CD4-positive, alpha-beta T cell treated with Interleukin-4 for 1 hour (primary cell): Measurements from ENCODE around the gene ROBO1.

ENCODE experiments used
- DNase-seq, 2 donors: peaks; one replicate each; pipeline ENCODE4 v3.0.0-alpha.2; 2020 to 2022

ROBO1 gene

DNA sequence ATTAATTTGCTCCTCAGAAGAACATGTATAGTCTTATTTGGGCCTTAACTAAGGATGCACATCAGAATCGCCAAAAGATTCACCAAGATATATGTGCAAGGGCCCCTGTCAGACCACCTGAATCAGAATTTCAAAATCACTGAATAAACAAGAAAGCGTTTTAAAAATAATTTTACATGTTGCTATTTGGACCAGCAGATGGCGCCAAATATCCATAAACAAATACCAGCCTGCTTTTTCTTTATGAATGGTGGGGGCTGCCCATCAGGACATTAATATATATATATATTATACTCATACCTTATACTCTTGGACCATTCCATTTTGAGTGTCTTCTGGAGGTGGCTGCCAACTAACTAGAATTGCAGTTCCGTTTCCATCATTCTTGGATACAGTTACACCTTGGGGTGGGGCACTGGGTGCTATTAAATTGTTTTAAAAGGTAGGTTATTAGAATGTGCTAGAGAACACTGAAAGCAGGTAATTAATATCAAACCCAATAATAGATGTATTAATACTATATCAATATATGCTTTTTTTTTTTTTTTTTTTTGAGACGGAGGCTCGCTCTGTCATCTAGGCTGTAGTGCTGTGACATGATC, 1108.3 kb downstream of the ROBO1 start:
- DNase-seq, result peak in 1 of 2 donors; percentile 7

- no peak for DNase-seq
Measured at GRCh38 chr3:78647726-78648125, 1120.1 kb downstream of the ROBO1 start.

GRCh38 chr3:78645628-78646310, 1122.0 kb downstream of the ROBO1 start:
- DNase-seq, result peak in 1 of 2 donors; percentile 2

DNA sequence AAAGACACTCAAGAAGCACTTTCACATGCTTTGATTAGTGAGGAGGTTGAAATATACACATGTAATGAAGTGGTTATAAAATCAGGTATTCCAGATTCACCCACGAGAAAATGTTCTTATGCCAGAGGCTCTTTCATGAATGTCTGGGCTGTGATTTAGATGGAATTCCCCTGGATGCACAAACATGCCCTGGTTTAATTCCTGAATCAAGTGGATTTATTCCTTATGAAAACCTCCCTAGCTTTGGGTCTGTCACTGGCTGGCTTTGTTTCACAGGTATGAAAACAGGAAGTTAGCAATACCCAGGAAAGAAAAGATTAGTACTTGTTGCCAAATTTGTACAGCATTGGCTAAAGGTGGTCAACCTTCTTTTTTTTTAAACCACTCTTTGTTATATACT, 1123.0 kb downstream of the ROBO1 start:
- DNase-seq, result no peak

- no peak for DNase-seq
Measured at GRCh38 chr3:78642226-78643035, 1125.4 kb downstream of the ROBO1 start.

- DNase-seq, result no peak
Measured at GRCh38 chr3:78641703-78642102, 1126.1 kb downstream of the ROBO1 start.

DNA sequence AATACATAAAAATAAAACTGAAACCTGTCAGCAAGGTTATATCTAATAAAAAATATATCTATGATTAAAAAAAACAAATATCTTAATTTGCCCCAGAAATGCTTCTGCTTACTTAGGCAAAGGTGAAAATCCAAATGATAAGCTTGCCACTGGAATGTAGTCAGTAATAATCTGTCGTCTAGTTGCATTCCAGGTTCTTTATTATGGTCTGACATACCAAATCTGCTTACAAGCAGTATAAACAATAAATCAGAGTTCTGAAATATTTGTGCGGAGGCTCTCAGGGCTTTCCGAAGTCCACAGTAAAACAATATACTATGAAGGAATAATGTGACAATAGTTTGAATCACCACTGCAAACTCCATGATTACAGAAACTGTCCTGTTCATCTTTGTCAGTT, 1133.5 kb downstream of the ROBO1 start:
- no peak for DNase-seq

GRCh38 chr3:78633626-78634025, 1134.2 kb downstream of the ROBO1 start:
- no peak for DNase-seq

- DNase-seq, result no peak
Measured at GRCh38 chr3:78632925-78633553, 1134.8 kb downstream of the ROBO1 start.

DNA sequence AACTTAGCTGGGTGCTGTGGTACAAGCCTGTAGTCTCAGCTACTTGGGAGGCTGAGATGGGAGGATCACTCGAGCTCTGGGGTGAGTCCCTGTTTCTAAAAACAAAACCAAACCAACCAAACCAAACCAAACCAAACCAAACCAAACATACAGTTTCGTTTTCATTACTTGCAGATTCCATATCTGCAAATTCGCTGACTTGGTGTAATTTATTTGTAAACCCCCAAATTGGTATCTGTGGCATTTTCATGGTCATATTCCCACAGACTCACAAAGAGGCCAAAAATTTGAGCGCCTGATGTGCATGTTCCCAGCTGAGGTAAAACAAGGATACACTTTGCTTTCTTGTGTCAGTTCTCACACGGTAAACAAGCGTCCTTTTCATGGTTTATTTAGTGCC, 1138.3 kb downstream of the ROBO1 start:
- no peak for DNase-seq

DNA sequence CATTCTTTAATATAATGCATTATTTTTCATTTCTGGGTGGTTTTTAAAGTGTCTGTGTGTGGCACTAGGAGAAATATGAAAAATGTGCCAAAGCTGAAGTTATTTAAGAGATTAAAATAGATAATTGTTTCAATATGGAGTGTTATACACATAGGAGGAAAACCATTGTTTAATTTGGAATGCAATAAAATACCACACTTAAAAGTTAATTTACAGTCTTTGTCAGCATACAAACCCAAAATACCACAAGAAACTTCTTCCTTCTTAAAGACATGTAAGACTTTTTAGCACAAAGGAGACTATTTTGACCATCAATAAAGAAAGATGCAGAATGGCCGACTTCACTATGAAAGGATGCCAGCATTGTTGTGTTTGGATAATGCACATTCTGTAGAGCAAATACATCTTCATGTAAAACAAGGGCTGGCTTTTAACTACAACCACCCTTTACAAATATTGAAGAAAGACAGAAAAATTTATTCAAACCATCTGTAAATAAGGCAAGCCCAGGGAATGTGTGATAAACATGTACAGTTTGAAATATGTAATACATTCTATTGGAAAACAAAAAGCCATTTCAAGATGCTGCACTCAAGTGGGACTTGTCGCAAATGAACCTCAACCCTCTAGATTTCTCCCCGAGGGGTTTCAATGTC, 1146.6 kb downstream of the ROBO1 start:
- DNase-seq, result no peak

DNA sequence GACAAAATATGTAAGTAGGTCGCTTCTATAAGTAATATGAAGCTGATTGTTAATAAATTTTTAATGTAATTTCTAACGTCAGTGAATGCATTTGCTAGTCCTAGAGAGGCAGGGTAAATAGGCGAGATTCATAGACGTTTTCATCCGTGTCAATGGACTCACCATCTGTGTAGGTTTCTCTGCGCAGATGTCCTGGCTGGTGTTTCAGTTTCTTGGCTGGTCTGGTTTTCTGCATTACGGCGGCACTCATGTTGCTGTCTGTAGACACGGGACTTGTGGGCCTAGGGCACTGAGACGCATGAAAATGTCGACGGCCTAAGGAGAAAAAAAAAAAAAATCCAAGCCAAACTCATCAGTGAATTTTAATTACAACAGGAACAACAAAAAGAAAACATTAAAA, 1153.3 kb downstream of the ROBO1 start:
- no peak for DNase-seq

- no peak for DNase-seq
Measured at GRCh38 chr3:78613421-78613879, 1154.3 kb downstream of the ROBO1 start.

DNA sequence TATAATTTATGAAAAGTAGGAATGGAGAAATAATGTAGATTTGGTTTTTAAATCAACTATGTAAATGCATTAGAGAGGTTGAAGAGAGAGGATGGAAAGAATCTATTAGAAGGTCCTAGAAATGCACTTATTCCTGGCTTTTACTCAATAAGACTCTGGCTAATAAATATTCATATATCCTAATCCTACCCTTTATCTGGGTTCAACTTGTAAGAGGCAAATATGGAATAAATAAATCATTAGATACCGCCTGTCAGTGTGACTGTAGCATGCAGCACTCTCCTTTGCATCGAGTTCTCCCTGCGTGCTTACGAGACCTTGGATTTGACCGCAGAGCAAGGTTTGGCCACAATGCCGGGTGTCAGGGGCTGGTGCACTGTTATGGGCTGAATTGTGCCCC, 1156.5 kb downstream of the ROBO1 start:
- no peak for DNase-seq

DNA sequence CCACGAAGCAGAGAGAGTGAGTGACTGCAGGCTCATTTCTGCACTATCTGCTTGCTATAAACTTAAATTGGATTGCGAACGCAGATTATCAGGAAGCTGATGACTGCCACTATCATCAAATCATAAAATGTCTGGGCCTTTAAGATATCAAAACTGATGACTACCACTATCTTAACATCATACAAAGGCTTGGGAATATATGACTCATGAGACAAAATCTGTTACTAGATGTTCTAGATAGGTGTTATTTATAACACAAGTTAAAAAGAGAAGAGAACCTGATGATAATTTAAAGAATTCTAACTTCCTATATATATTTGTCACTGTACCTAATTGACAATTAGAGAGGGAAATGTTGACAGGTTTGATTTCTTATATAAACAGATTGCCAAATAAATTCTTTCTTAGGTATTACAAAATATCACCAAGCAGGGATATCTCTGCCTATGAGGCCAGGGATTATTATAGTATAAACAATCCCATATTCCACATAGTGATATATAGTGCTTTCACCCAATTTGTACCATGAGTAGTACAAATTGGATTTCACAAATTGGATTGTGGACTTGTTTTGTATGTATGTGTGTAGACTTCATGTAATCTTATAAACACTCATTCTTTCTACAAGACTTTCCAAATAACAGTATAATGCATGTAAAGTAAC, 1157.2 kb downstream of the ROBO1 start:
- no peak for DNase-seq

DNA sequence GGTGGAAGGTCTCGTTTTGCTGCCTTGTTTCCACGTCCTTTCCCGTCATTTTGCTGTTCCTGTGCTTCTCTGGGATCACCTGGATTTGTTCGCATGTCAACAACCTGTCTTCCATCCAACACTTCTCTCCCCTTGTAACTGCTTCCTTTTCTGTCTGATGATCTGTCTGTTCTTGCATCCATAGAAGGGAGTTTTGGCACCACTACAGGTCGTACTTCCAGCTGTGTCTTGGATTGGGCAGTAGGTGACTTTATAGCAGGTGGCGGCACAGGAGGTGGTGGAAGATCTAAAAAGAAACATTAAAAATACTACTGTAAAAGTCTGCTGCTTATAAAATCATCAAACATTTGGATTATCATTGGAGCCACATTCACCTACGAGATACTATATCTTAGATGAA, 1161.0 kb downstream of the ROBO1 start:
- DNase-seq, result no peak

GRCh38 chr3:78605178-78605577, 1162.6 kb downstream of the ROBO1 start:
- DNase-seq, result no peak

DNA sequence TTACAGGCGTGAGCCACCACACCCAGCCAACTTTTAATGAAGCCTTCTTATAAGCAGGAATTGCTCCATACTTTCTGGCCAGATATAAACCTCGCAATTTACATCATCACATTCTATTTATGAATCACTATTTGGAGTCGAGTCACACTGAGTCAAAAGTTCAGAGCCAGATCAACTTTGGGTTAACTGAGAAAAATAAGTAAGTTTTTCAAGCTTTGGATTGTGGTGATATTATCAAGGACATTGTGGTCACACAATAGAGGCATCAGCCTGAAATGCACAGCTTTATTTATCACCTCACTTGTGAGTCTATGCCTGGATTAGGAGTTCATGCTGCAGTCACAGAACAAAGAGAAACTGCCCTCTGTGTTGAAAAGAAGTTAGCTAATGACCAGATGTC, 1163.5 kb downstream of the ROBO1 start:
- no peak for DNase-seq

DNA sequence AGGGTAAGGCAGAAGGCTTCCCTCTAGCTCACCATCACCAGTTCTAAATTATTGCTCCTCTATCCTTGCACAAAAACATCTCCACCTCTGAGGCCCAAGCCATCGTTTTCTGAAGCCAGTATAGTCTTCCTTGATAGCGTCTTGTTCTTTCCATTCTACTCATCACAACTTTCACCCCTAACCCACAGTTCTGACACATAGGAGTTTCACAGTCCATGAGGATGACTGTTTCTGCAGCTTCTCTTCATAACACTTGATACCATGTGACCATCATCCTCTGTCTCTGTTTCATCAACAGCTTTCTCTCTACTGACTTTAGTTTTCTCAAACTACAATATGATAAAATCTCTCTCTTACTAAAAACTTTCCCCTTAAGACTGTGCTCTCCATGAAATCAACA, 1166.5 kb downstream of the ROBO1 start:
- no peak for DNase-seq

- no peak for DNase-seq
Measured at GRCh38 chr3:78589778-78590177, 1178.0 kb downstream of the ROBO1 start.

DNA sequence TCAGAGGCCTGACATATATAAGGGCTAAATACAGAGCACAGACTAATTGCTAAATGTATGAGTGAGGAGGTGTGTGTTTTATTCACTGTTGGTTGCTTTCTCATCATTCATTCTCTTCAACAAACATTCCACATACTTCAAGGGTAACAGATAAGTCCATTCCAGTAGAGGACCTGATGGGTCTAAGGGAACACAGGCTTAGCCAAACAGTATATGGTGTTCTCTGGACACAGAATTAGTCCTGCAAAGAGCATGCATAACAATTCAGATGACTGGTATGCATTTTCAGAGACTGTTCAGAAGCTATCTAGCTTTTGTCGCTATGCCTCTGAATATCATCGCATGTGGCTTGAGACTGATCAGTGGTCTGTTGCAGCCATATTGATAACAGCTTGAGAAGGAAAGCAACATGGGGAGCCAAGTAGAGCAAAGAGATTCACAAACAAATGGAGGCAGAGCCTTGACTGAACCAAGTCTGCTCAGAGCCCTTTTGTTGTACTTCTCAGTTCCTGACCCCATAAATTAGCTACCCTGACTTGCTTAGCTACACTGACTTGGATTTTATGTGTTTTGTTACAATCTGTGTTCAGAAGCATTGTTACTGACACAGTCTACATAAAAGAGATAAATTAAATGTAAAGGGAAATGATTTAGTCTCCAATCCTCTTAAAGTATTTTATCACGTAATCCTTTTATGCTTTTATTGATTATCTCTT, 1178.7 kb downstream of the ROBO1 start:
- DNase-seq, result no peak

DNA sequence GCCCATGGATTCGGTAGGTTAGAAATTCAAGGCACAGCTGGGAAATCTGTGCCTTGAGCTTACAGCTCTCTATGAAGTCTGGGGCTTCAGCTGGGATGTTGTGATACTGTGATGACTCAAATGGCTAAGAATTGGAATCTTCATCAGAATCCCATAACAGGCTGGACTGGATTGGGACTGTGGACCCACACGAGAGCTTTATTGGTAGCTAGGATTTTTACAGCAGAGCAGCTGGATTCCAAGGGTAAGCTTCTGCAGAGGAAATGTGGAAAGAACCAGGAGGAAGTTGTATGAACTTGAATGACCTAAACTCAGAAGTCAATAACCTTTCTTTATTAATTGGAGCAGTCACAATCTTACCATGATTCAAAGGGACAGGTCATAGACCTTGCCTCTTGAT, 1187.1 kb downstream of the ROBO1 start:
- no peak for DNase-seq
